Endothelial cell of umbilical vein (primary cell): ENCODE measurements around the gene AHSA1. TPM values are rescaled to one million over a fixed set of nuclear protein-coding genes. Genes with fewer than 3 reads are reported as not detected.

Experiments used
- BruUV-seq: library from RNA; stranded (reverse); fragments of 400-500 nt; replicated peaks from 2 replicates; lab custom pipeline; 2021; lab: Mats Ljungman, UMichigan
- CTCF ChIA-PET: fragments of 300-600, 350-600 bp; sonication (Branson Sonifier 250); formaldehyde crosslinking; loops from one replicate; lab custom pipeline; 2021; ENCODE audit warnings: antibody characterized with exemption, inconsistent platforms; lab: Charles Lee
- POLR2A ChIA-PET: fragments of 300-600, 350-600 bp; sonication (Branson Sonifier 250); formaldehyde crosslinking; loops from one replicate; lab custom pipeline; 2021; ENCODE audit warnings: antibody characterized with exemption, inconsistent platforms; lab: Charles Lee
- DNase-seq: peaks from one replicate; pipeline ENCODE4 v3.0.0-alpha.2; 2011; ENCODE audit warnings: low read depth, low spot score
- FAIRE-seq: peaks from 2 replicates; lab custom pipeline; 2011; peaks lifted over from hg19 to GRCh38; lab: Jason Lieb, UNC
- H2AFZ ChIP-seq: 2 replicates; pipeline ENCODE4 v1.6.0; 2012; ENCODE audit warnings: low read depth, low read length, control low read depth, inconsistent platforms
- H3K27ac ChIP-seq: 2 replicates; pipeline ENCODE4 v1.5.1; 2011; ENCODE audit warnings: low read depth, mild to moderate bottlenecking, control low read depth, low read length, moderate library complexity; ENCODE audit not compliant: insufficient read depth
- H3K27me3 ChIP-seq, 2 experiments: 2 replicates each; pipeline versions ENCODE4 v1.6.0 to v1.6.1; 2011; ENCODE audit warnings: low read length in 2 of 2, mixed read lengths in 1 of 2; ENCODE audit not compliant: control insufficient read depth in 2 of 2, insufficient read depth in 2 of 2
- H3K36me3 ChIP-seq, 2 experiments: 2 replicates in 1 of 2; 3 replicates in 1 of 2; pipeline ENCODE4 v1.5.1; 2011; ENCODE audit warnings: low read length in 2 of 2, mild to moderate bottlenecking in 1 of 2, moderate library complexity in 1 of 2; ENCODE audit not compliant: control insufficient read depth in 2 of 2, insufficient read depth in 2 of 2; ENCODE audit errors: extremely low read depth in 1 of 2
- H3K4me1 ChIP-seq: 3 replicates; pipeline ENCODE4 v1.5.1; 2011; ENCODE audit warnings: mild to moderate bottlenecking, low read length; ENCODE audit not compliant: control insufficient read depth, insufficient read depth; ENCODE audit errors: extremely low read depth
- H3K4me2 ChIP-seq: 2 replicates; pipeline ENCODE4 v1.6.1; 2011; ENCODE audit warnings: low read length, control low read depth, mixed read lengths; ENCODE audit not compliant: insufficient read depth
- H3K4me3 ChIP-seq, 3 experiments: fragments of 200-600 bp in 1 of 3; sonication (generic), shearing (Covaris generic) in 1 of 3; replicated peaks in 1 of 3; 2 replicates each; pipeline ENCODE4 v1.5.1; 2011 to 2016; ENCODE audit warnings: control low read depth in 3 of 3, low read length in 3 of 3, mild to moderate bottlenecking in 2 of 3, inconsistent platforms in 1 of 3, low read depth in 1 of 3, moderate library complexity in 1 of 3; ENCODE audit not compliant: insufficient read depth in 1 of 3
- H3K79me2 ChIP-seq: 2 replicates; pipeline ENCODE4 v1.6.0; 2012; ENCODE audit warnings: low read length, inconsistent platforms; ENCODE audit not compliant: control insufficient read depth, insufficient read depth
- H3K9ac ChIP-seq: replicated peaks from 2 replicates; pipeline ENCODE3; 2011; ENCODE audit warnings: low read length, control low read depth; ENCODE audit not compliant: insufficient read depth; ENCODE audit errors: extremely low read depth
- H3K9me1 ChIP-seq: replicated peaks from 3 replicates; pipeline ENCODE4 v1.6.0; 2011; ENCODE audit warnings: mild to moderate bottlenecking, low read length; ENCODE audit not compliant: control insufficient read depth, insufficient read depth; ENCODE audit errors: extremely low read depth
- H3K9me3 ChIP-seq: replicated peaks from 2 replicates; pipeline ENCODE4 v1.5.1; 2012; ENCODE audit warnings: low read length, inconsistent platforms; ENCODE audit not compliant: control insufficient read depth, insufficient read depth
- H4K20me1 ChIP-seq: replicated peaks from 2 replicates; pipeline ENCODE3; 2011; ENCODE audit warnings: mild to moderate bottlenecking, low read length; ENCODE audit not compliant: control insufficient read depth, insufficient read depth; ENCODE audit errors: extremely low read depth
- CTCF ChIP-seq, 2 donors: IDR thresholded peaks; 1 replicate in 1 of 2; 2 replicates in 1 of 2; pipeline ENCODE4 v1.5.1; 2011; ENCODE audit warnings: low read length in 2 of 2, mild to moderate bottlenecking in 2 of 2, moderate library complexity in 2 of 2, control low read depth in 1 of 2, inconsistent platforms in 1 of 2, low read depth in 1 of 2; ENCODE audit not compliant: insufficient read depth in 1 of 2; ENCODE audit errors: extremely low read depth in 1 of 2
- EZH2 ChIP-seq: IDR thresholded peaks from 2 replicates; pipeline ENCODE4 v1.6.1; 2012; ENCODE audit warnings: borderline replicate concordance, low read depth, mild to moderate bottlenecking, moderate library complexity, low read length, inconsistent platforms; ENCODE audit not compliant: severe bottlenecking
- FOS ChIP-seq: IDR thresholded peaks from 2 replicates; pipeline ENCODE4 v1.6.1; 2011; ENCODE audit warnings: mild to moderate bottlenecking, low read length, moderate library complexity, borderline replicate concordance; ENCODE audit not compliant: insufficient read depth
- GATA2 ChIP-seq: IDR thresholded peaks from 2 replicates; pipeline ENCODE4 v1.7.0; 2011; ENCODE audit warnings: low read depth, mild to moderate bottlenecking, moderate library complexity, mixed read lengths, low read length; ENCODE audit not compliant: insufficient read length, insufficient read depth
- JUN ChIP-seq: IDR thresholded peaks from 2 replicates; pipeline ENCODE4 v1.6.1; 2011; ENCODE audit warnings: borderline replicate concordance, low read depth; ENCODE audit not compliant: insufficient read length, insufficient read depth
- MAX ChIP-seq: IDR thresholded peaks from 2 replicates; pipeline ENCODE4 v1.6.1; 2011; ENCODE audit not compliant: insufficient read depth, insufficient read length
- MYC ChIP-seq: IDR thresholded peaks from one replicate; pipeline ENCODE4 v1.6.1; 2011; ENCODE audit warnings: mild to moderate bottlenecking, low read depth, low read length
- POLR2A ChIP-seq: IDR thresholded peaks from 2 replicates; pipeline ENCODE4 v1.6.1; 2012; ENCODE audit warnings: low read depth, mild to moderate bottlenecking, control low read depth, low read length
- POLR2AphosphoS5 ChIP-seq: IDR thresholded peaks from 2 replicates; pipeline ENCODE4 v1.6.1; 2012; ENCODE audit warnings: low read depth, mild to moderate bottlenecking, control low read depth, low read length, moderate library complexity; ENCODE audit not compliant: insufficient read depth
- dilution Hi-C: fragments of 300-500 bp; cut with MboI; formaldehyde crosslinking; loops from one replicate; pipeline ENCODE4 v1.15.0; 2019; ENCODE audit warnings: low sequenced_read_pairs; ENCODE audit not compliant: extremely low pct_ligation_motif_present
- intact Hi-C: fragments of 100-400 bp; cut with micrococcal nuclease; formaldehyde crosslinking; loops from one replicate; pipeline ENCODE4 v1.10.0; 2022
- polyA plus RNA-seq, 4 experiments: library from polyadenylated mRNA; depleted of rRNA in 3 of 4; stranded (reverse) in 3 of 4; unstranded in 1 of 4; fragments of >200 nt; gene quantifications; 2 replicates each; pipeline versions ENCODE4 v1.2.1 to v1.2.3, GENCODE V29; 2011 to 2012; ENCODE audit warnings: missing spikeins in 1 of 4
- total RNA-seq: library from RNA; stranded (reverse); gene quantifications from 2 replicates; pipeline ENCODE4 v1.2.3, GENCODE V29; 2021

Gene AHSA1
- total and polyA plus RNA-seq, 2 donors (not counting 3 experiments of a cell fraction or from before 2014, with no cell fraction given): 122 to 166 TPM

DNA sequence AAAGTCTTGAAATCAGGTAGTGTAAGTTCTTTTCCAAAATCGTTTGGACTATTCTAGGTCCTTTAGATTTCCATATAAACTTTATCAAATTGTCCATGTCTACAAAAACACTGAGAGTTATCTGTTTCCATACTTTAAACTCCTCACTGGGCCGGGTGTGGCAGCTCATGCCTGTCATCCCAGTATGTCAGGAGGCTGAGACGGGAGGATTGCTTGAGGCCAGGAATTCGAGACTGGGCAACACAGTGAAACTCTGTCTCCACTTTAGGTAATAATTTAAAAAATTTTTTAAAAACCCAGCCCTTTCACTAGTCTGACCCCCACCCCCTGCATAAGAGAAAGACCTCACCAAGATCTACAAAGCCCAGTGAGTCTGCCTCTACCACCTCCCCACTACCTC lies 47.1 kb downstream of the AHSA1 start:
- intact Hi-C loops: no loop called here
- dilution Hi-C loops: no loop called here
- Histone ChIP-seq H4K20me1 (no peaks in the 10 kb centered on the region), H3K36me3 (peaks cover 3 to 11% of the 10 kb centered on the region in 2 experiments), H2AFZ (no peak overlapping the region), H3K9ac (no peak overlapping the region), H3K4me3 (no peak overlapping the region), H3K9me1 (no peaks in the 10 kb centered on the region), H3K4me2 (no peak overlapping the region), H3K9me3 (no peaks in the 10 kb centered on the region), H3K27me3 (peaks cover 2 to 3% of the 10 kb centered on the region in 2 experiments), H3K79me2 (no peaks in the 10 kb centered on the region), H3K27ac (no peak overlapping the region), H3K4me1 (no peaks in the 10 kb centered on the region)
- no peak for TF ChIP-seq JUN
- TF ChIP-seq POLR2A: no peak
- TF ChIP-seq GATA2: no peak
- TF ChIP-seq EZH2: no peak
- no peak for TF ChIP-seq MAX
- no peak for TF ChIP-seq MYC
- TF ChIP-seq CTCF (IDR thresholded peaks at IDR 0.05; ENCODE audit: extremely low read depth in 1 of 2, insufficient read depth in 1 of 2, low read depth in 1 of 2, low read length in 2 of 2): no peak
- no peak for TF ChIP-seq POLR2AphosphoS5
- TF ChIP-seq FOS: no peak
- no TSS peak for BruUV-seq
- no peak for FAIRE-seq
- CTCF ChIA-PET: interaction anchor here (2.1 kb wide), 1 partner anchor 46 kb away, joined by 6 read pairs; no protein-coding TSS in a partner anchor
- DNase-seq: no peak
- POLR2A ChIA-PET: no interaction called here
